IPS DF 6.9 (cell line): ENCODE measurements around the gene PDE8A.
"Not testable (repeated sequence)": the region's sequence is repeated elsewhere in the genome, so short reads cannot be mapped to it uniquely, and the experiment has no call there.

Experiments
- DNase-seq: peaks from one replicate; pipeline ENCODE4 v3.0.0-alpha.2; 2013; ENCODE audit warnings: low read depth, low spot score
- H3K27ac ChIP-seq: one replicate; pipeline ENCODE4 v1.5.1; 2013; ENCODE audit warnings: low read length, control low read depth
- H3K27me3 ChIP-seq: 2 replicates; pipeline ENCODE4 v1.6.1; 2013; ENCODE audit warnings: mild to moderate bottlenecking, low read length; ENCODE audit not compliant: control insufficient read depth, insufficient read depth
- H3K36me3 ChIP-seq: 2 replicates; pipeline ENCODE4 v1.6.1; 2013; ENCODE audit warnings: low read length; ENCODE audit not compliant: control insufficient read depth, insufficient read depth
- H3K4me1 ChIP-seq: 2 replicates; pipeline ENCODE4 v1.6.1; 2013; ENCODE audit warnings: low read length; ENCODE audit not compliant: control insufficient read depth, insufficient read depth
- H3K4me3 ChIP-seq: 2 replicates; pipeline ENCODE4 v1.5.1; 2013; ENCODE audit warnings: mild to moderate bottlenecking, low read length
- H3K9me3 ChIP-seq: 2 replicates; pipeline ENCODE4 v1.6.1; 2013; ENCODE audit warnings: low read length, inconsistent platforms; ENCODE audit not compliant: control insufficient read depth, insufficient read depth
- WGBS: extraction: QIAGEN DNeasy Blood & Tissue Kit; methylation state at CpG from one replicate; pipeline ENCODE4 v1.1.7; 2013; ENCODE audit warnings: mixed read lengths, missing lambda C conversion rate; ENCODE audit not compliant: insufficient read length, insufficient coverage; 5-methylcytosine and 5-hydroxymethylcytosine counted together

PDE8A gene

DNA sequence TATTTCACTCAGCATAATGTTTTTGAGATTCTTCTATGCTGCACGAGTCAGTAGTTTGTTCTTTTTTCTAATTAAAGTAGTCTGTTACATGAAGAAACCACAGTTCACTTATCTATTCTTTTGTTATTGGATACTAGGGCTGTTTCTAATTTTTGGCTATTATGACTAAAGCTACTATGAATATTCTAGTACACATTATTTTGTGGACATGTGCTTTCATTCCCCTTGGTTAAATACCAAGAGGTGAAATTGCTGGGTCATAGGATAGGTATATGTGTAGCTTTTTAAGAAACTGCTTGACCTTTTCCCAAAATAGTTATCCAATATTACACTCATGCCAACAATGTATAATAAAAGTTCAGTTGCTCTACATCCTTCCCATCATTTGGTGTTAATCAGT is 8.9 kb downstream of the PDE8A start:
- WGBS = no CpG with 5 or more reads among the region's 1 CpG
- H3K27me3 ChIP-seq = no peaks in the 10 kb centered on the region
- H3K4me3 ChIP-seq = no peak overlapping the region
- no peak for DNase-seq
- H3K36me3 ChIP-seq = no peaks in the 10 kb centered on the region
- no peaks in the 10 kb centered on the region for H3K9me3 ChIP-seq
- H3K4me1 ChIP-seq = no peaks in the 10 kb centered on the region
- no peak overlapping the region for H3K27ac ChIP-seq

DNA sequence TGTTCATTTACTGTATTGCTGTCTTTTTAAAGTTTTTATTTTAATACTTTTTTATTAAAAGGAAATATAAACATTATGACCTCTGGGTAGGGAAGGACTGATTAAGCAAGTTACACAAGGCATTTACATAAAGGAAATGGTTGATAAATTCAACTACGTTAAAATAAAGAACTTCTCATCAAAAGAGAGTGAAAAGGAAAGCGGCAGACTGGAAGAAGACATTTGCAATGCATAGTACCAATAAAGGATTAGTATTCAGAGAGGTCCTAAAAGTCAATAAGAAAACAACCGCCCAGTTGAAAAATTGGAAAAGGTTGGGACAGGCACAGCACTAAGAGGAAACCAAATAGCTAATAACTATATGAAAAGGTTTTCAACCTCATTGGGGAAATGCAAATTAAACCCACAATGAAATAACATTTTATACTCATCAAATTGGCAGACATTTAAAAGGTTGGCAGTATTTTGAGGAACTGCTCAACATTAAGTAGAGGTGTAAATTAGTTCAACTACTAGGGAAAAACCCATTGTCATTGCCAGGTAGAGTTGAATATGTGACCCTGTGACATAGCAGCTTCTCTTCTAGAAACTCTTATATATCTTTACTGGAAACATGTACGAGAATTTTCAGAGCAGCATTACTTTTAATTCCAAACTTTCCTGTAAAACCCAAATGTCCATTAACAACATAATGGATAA is 9.5 kb downstream of the PDE8A start:
- Histone ChIP-seq H3K27ac (no peak overlapping the region), H3K4me3 (no peak overlapping the region), H3K27me3 (no peaks in the 10 kb centered on the region), H3K36me3 (no peaks in the 10 kb centered on the region), H3K9me3 (no peaks in the 10 kb centered on the region), H3K4me1 (no peaks in the 10 kb centered on the region)
- WGBS = no CpG with 5 or more reads among the region's 4 CpGs
- DNase-seq = no peak

DNA sequence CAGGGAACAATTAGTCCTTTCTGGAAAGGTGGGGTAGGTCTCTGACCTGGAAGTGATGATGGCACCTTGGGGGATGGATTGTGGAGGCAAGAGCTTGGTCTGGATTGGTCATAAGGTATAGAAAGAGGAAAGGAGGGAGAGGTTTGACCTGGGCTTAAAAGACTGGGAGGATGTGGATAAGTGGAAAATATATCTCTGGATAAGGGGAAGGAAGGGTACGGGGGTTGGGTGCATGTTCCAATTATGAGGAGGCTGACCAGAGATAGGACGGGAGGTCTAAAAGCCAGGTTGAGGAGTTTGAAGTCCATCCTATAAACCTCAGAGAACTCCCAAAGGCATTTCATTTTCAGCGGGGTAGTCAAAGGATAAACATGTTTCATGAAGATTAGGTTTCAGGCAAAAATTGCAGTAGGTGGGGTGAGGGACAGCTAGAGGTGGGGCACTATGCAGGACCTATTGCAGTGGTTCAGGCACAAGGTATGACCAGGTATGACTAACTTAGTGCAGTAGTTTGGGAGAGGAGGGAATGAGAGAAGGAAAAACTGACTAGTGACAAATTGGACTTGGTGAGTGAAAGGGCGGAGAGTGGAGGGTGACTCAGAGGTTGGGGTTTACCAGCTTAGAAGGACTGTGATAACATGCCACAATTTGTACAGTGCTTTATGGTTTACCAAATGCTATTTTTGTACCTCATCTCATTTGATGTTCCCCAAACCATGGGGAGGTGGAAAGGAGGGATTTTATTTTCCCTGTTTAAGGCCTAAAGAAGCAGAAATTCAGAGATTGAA is 10.7 kb downstream of the PDE8A start:
- H3K4me3 ChIP-seq = no peak overlapping the region
- H3K36me3 ChIP-seq = no peaks in the 10 kb centered on the region
- no peak for DNase-seq
- H3K27me3 ChIP-seq = no peaks in the 10 kb centered on the region
- H3K27ac ChIP-seq = no peak overlapping the region
- no peaks in the 10 kb centered on the region for H3K4me1 ChIP-seq
- no CpG with 5 or more reads among the region's 4 CpGs for WGBS
- H3K9me3 ChIP-seq = no peaks in the 10 kb centered on the region

DNA sequence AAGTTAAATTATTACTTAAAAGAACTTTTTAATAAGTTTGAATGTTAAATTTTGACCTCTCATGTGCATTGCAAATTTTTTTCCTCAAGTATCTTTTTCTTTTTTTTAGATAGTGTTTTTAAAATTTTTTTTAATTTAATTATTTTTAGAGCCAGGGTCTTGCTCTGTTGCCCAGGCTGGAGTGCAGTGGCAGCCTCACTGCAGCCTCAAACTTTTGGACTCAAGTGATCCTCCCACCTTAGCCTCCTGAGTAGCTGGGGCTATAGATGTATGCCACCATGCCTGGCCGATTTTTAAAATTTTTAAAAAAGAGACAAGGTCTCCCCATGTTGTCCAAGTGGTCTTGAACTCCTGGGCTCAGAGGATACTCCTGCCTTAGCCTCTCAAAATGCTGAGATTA is 14.4 kb downstream of the PDE8A start:
- no peaks in the 10 kb centered on the region for H3K9me3 ChIP-seq
- no peak overlapping the region for H3K27ac ChIP-seq
- WGBS = no CpG with 5 or more reads among the region's 1 CpG
- H3K36me3 ChIP-seq = no peaks in the 10 kb centered on the region
- no peak for DNase-seq
- no peak overlapping the region for H3K4me3 ChIP-seq
- H3K27me3 ChIP-seq = no peaks in the 10 kb centered on the region
- no peaks in the 10 kb centered on the region for H3K4me1 ChIP-seq

DNA sequence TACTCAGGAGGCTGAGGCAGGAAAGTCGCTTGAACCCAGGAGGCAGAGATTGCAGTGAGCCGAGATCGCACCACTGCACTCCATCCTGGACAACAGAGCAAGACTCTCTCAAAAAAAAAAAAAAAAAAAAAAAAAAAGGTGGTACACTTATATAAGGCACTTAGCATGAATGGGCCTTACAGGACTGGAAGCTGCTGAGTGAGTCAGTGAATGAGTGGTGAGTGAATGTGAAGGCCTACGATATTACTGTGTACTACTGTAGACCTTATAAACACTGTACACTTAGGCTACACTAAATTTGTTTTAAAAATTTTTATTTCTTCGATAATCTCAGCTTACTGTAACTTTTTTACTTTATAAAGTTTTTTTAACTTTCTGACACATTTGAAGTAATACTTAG is 15.1 kb downstream of the PDE8A start:
- not testable (repeated sequence) for H3K36me3 ChIP-seq, H3K4me1 ChIP-seq, H3K27me3 ChIP-seq, H3K27ac ChIP-seq, H3K4me3 ChIP-seq, DNase-seq, H3K9me3 ChIP-seq
- no CpG with 5 or more reads among the region's 5 CpGs for whole genome bisulfite sequencing

DNA sequence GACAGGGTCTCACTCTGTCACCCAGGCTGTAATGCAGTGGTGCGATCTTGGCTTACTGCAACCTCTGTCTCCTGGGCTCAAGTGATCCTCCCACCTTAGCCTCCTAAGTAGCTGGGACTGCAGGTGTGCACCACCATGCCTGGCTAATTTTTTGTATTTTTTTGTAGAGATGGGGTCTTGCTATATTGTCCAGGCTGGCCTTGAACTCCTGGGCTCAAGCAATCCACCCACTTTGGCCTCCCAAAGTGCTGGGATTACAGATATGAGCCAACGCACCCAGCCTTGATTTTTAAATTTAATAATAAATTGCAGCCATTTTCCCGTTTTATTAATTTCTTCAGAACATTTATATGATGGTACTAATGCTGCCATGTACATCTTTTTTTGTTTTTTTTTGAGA is 15.6 kb downstream of the PDE8A start:
- H3K27ac ChIP-seq, H3K9me3 ChIP-seq, H3K4me1 ChIP-seq, DNase-seq, H3K4me3 ChIP-seq, H3K27me3 ChIP-seq, H3K36me3 ChIP-seq: not testable (repeated sequence)
- WGBS = no CpG with 5 or more reads among the region's 3 CpGs

DNA sequence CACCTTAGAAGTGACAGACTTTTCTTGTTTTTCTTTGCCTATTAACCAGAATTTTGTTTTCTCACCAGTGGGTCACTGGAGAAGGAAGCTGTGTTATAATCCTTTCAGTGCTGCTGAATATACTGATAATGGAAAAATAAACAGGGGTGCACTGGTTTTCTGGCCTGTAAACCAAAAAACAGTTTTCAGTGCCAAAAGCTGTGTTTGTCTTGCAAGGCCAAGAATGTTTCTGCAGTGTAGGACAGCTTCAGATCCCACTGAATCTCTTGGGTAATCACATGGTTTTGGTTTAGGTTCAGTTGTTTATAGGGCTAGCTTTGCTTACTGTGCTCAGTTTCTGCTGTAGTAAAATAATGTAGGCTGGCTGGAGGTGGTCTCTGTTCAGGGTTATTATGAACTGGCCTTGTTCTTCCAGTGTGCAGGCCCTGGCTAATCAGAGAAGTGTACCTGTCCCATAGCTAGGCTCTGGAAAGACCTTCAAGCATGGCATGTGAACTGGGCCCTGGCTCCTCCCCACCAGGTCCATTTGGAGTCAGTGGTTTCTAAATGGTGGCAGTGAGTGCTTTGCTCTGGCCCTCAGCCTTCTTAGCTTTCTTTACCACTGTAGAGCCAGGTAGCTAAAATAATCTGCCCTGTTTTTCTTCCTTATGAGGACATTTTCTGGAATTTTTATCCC is 18.7 kb downstream of the PDE8A start:
- DNase-seq = no peak
- H3K4me3 ChIP-seq = no peak overlapping the region
- no peaks in the 10 kb centered on the region for H3K9me3 ChIP-seq
- no peak overlapping the region for H3K27ac ChIP-seq
- no peaks in the 10 kb centered on the region for H3K36me3 ChIP-seq
- no peaks in the 10 kb centered on the region; the same call in 1 of the 2 replicates for H3K4me1 ChIP-seq
- H3K27me3 ChIP-seq = no peaks in the 10 kb centered on the region

DNA sequence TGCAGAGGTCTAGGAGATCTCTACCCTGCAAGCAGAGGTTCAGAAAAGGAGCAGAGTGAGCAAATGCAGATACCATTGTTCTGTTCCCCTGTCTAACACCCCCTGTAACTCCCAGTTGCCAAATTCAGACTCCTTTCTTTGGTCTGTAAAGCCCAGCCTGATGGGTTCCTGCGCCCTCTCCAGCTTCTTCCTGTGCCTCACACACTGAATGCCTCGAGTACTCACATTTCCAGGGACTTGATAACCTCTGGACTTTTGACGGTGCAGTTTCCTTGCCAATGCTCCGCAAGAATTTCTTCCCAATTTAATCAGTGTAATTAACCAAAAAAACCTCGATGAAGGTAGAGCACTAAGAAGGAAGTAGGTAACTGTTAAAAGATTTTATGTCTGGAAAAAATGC is 19.3 kb downstream of the PDE8A start:
- DNase-seq = no peak
- Histone ChIP-seq H3K9me3 (no peaks in the 10 kb centered on the region), H3K27me3 (no peaks in the 10 kb centered on the region), H3K4me1 (no peaks in the 10 kb centered on the region; the same call in 1 of the 2 replicates), H3K4me3 (no peak overlapping the region), H3K36me3 (no peaks in the 10 kb centered on the region), H3K27ac (no peak overlapping the region)
- WGBS = no CpG with 5 or more reads among the region's 5 CpGs

DNA sequence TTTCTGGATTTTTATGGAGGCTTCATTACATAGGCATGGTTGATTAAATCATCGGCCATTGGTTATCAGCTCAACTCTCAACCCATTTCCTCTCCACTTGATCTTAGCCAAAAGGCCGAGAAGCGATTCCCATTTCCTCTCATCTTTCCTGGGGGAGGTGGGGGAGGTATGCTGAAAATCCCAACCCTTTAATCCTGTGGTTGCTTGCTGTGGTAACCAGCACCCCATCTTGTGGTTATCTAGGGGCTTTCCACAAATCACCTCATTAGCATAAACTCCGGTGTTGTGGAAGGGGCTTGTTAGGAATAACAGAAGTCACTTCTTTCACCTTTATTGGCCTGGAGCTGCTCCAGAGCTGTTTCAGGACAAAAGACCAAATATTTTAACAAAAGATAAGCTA is 20.9 kb downstream of the PDE8A start:
- Histone ChIP-seq H3K4me3 (no peak overlapping the region), H3K4me1 (no peaks in the 10 kb centered on the region; the same call in 1 of the 2 replicates), H3K36me3 (no peaks in the 10 kb centered on the region), H3K27me3 (no peaks in the 10 kb centered on the region), H3K27ac (no peak overlapping the region), H3K9me3 (no peaks in the 10 kb centered on the region)
- no peak for DNase-seq
- no CpG with 5 or more reads among the region's 4 CpGs for WGBS

DNA sequence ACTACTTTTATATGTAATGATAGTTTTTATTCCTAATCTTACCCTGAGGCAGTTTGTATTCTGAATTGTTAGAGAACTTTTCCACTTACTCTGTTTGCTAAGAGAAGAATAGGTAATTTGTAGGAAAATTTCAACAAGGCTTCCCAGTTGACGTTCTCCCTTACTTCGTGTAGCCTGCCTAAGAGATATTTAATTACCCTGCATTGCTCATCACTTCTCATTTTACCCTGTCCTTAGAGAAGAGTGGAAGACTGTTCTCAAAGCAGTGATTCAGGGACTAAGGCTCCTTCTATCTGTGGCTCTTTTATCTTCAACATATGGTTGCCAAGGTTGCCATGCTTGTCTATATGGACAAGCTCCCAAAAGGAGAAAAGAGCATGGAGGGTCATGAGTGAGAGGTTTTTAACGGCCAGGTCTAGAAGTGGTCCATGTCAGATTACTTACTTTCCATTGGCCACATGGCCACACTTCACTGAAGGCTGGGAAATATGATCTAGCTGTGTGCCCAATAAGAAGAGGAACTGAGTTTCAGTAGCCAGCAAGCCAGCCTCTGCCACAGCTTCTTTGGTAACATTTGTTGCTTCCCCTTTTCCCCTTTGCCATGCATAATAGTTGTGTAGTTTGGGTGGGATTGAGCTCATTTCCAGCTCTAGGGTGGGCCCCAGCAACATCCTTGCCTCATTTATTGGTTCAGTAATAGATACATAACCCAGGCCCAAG is 22.1 kb downstream of the PDE8A start:
- Histone ChIP-seq H3K36me3 (no peaks in the 10 kb centered on the region), H3K9me3 (no peaks in the 10 kb centered on the region), H3K4me1 (no peaks in the 10 kb centered on the region; the same call in 1 of the 2 replicates), H3K27ac (no peak overlapping the region), H3K4me3 (no peak overlapping the region), H3K27me3 (no peaks in the 10 kb centered on the region)
- no CpG with 5 or more reads among the region's 3 CpGs for WGBS
- DNase-seq = no peak
